Measurements from ENCODE around the gene PJVK. TPM values are rescaled to one million over a fixed set of nuclear protein-coding genes. Genes with fewer than 3 reads are reported as not detected.

The PJVK gene
- total RNA-seq, 2 experiments from 2014 or later = 2.3 to 2.5 TPM

DNA sequence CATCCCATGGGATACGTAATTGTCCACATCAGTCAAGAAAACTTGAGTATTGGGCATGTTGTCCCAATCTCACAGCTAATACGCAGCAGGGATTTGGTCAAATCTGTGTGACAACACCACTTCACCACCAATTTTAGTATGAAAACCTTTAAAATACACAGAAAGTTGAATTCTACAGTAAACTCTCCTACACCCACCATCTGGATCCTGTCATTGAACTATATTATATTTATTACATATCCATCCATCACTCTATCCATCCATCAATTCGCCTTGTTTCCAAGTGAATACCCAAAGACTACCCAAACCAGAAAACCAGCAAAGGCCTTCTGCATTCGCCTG is 28.1 kb downstream of the PJVK start:
- Mint-ChIP-seq H3K4me1 (peaks cover 31% of the 10 kb centered on the region), H3K4me3 (peak overlapping the region; percentile 94), H3K36me3 (peaks cover 2% of the 10 kb centered on the region), H3K27me3 (no peaks in the 10 kb centered on the region), H3K27ac (peak overlapping the region; percentile 99), H3K9me3 (no peaks in the 10 kb centered on the region)
- DNase-seq (no peak), ATAC-seq (ENCODE audit: low read depth) (no peak)
- POLR2A ChIA-PET = interaction anchor here (0.7 to 1.4 kb wide), 2 partner anchors 21 to 28 kb away, joined by 3 to 5 read pairs; partner anchors contain the start of genes PJVK and PRKRA

DNA sequence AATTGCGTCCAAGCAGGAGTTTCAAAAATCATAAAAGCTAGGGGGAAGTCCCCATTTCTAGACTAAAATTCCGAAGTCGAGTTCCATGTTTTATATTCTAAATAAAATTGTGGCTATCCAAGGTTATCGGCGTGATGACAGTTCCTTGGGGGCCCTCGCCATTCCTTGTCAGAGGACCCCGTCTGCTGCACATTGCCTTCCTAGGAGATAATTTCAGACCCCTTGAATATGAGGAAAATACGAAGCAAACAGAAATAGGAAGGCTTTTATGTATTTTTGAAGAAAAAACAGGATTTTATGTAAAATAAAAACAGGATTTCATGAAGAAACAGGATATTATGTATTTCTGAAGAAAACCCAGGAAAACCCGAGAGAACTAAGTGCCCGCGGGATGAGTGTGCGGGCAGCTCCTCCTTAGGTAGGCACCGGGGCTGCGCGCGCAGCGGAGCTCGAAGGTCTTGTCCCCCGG is 28.6 kb downstream of the PJVK start:
- DNase-seq (no peak), ATAC-seq (ENCODE audit: low read depth) (no peak)
- peaks cover 2% of the 10 kb centered on the region for H3K36me3 Mint-ChIP-seq
- H3K9me3 Mint-ChIP-seq = no peaks in the 10 kb centered on the region
- peak overlapping the region; percentile 94 for H3K4me3 Mint-ChIP-seq
- peak overlapping the region; percentile 84 for H3K27ac Mint-ChIP-seq
- POLR2A ChIA-PET = interaction anchor here (0.7 to 1.4 kb wide), 3 partner anchors 21 to 66 kb away, joined by 3 to 5 read pairs (median 5); partner anchors contain the start of genes PJVK and PRKRA
- H3K4me1 Mint-ChIP-seq = peaks cover 33% of the 10 kb centered on the region
- H3K27me3 Mint-ChIP-seq = no peaks in the 10 kb centered on the region

DNA sequence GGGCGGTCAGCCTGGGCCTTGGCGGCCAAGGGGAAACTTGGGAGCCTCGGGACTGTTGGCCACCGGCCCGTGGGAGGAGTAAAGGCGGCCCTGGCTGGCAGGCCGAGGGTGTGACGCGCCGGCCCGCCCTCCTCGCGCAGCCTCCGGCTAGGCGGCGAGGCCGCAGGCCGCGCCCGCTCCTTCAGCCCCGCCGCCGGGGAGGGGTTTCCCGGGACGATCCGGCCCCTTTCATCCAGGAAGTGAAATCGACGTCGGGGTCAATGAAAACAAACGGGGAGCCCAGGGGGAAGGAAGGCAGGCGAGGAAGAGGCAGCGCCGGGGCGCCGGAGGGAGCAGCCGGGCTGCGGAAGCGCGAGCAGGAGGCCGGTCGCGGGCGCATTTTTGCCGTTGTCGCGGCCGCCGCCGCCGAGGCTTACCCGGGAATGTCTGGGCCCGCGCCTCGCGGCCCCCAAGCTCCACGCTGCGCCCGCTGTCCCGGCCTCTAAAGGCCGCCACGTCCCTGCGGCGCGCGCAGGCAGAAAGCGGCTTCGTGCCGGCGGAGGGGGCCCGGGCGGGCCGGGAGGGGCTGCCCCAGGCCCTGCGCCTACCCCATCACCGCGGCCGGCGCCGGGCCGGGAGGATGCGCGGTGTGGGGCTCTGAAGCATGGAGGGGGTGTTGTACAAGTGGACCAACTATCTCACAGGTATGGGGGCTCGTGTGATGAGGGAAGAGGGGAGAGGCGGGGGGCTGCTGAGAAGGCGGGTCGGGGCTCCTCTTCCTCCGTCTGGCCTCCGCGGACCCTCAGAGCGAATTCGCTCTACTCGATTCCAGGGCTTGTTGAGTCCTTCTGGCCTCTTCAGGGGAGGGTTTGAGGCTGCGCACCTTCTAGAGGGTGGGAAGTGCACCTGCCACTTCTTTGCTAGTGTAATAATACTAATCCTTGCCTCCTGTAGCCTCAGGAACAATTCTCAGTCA is 29.3 kb downstream of the PJVK start, which contains the start of gene PLEKHA3:
Gene PLEKHA3, plus strand, starts transcription at position 231 of the 955 bp plus-strand sequence. Its CDS starts 413 bp downstream, at position 644.
- POLR2A ChIA-PET = interaction anchor here (0.7 to 2.7 kb wide), 4 partner anchors 22 to 66 kb away, joined by 3 to 16 read pairs (median 5); partner anchors contain the start of genes PJVK and PRKRA
- Mint-ChIP-seq H3K27me3 (no peaks in the 10 kb centered on the region), H3K4me1 (peaks cover 34% of the 10 kb centered on the region), H3K4me3 (peak within 1 kb of the TSS; percentile 94), H3K9me3 (no peaks in the 10 kb centered on the region), H3K27ac (peak within 1 kb of the TSS; percentile 99), H3K36me3 (peaks cover 4% of the 10 kb centered on the region)
- DNase-seq (peak; percentile 84), ATAC-seq (ENCODE audit: low read depth) (peak; percentile 72)

DNA sequence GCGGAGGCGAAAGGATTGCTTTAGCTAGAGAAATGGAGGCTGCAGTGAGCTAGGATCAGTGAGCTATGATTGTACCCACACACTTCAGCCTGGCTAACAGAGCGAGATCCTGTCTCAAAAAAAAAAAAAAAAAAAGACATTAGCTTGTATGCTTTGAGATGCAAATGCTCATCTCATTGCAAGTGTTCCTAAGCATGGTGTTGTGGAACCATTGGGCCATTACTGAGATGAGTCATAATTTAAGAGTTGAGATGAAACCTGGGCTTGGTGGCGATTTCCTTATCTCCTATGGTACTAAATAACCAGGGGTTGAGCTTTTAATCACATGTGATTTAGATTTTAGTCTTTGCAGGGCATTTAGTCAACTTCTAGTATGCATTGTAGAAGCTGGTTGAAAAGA is 31.3 kb downstream of the PJVK start:
- ATAC-seq (ENCODE audit: low read depth) = no peak
- peaks cover 35% of the 10 kb centered on the region for H3K4me1 Mint-ChIP-seq

DNA sequence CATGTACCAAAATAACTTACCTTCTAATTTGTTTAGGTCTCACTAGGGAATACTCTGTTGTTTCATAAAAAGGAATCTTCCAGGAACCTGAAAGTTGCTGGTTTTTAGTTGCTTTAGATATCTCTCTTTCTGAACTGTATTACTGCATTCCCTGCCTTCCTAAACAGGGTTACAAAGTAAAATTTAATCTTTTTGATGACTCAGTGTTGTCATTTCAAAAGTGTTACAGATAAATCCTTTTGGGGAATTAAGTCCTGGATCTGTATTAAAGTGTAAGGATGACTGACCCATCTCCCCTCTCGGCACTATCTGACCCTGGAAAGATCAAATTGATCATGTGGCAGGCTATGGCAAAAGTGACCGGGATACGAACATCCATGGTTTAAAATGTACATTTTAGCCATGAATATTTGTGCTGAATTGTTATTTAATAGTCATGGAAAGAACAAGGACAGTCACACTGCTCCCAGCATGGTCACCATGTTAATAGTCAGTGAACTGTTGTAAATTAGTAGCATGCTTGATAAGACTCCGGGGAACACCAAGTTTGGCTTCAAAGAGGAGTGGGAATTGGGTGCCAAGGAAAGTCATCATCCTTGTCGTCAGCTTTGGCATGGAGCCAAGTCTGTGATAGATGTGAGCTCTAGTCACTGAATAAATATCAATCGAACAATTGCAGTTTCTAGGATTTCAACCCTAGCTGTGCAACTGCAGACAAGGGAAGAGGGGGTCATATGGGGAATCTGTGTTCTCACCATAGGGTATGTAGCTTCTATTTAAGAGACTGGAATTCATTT is 33.3 kb downstream of the PJVK start:
- no peak overlapping the region for H3K4me3 Mint-ChIP-seq
- H3K36me3 Mint-ChIP-seq = peaks cover 24% of the 10 kb centered on the region
- H3K27ac Mint-ChIP-seq = no peak overlapping the region
- H3K27me3 Mint-ChIP-seq = no peaks in the 10 kb centered on the region
- no peak for DNase-seq
- H3K9me3 Mint-ChIP-seq = no peaks in the 10 kb centered on the region
- ATAC-seq (ENCODE audit: low read depth) = no peak
- POLR2A ChIA-PET = no interaction called here
- peaks cover 30% of the 10 kb centered on the region for H3K4me1 Mint-ChIP-seq

More for the DNA sequence above, 31.3 kb downstream of the PJVK start:
- Mint-ChIP-seq H3K27me3 (no peaks in the 10 kb centered on the region), H3K27ac (no peak overlapping the region), H3K4me3 (peak overlapping the region; percentile 93), H3K9me3 (no peaks in the 10 kb centered on the region), H3K36me3 (peaks cover 14% of the 10 kb centered on the region)
- POLR2A ChIA-PET = interaction anchor here (0.7 to 2.7 kb wide), 3 partner anchors 11 to 33 kb away, joined by 3 to 16 read pairs (median 3); partner anchors contain the start of genes PJVK and PRKRA
- no peak for DNase-seq

DNA sequence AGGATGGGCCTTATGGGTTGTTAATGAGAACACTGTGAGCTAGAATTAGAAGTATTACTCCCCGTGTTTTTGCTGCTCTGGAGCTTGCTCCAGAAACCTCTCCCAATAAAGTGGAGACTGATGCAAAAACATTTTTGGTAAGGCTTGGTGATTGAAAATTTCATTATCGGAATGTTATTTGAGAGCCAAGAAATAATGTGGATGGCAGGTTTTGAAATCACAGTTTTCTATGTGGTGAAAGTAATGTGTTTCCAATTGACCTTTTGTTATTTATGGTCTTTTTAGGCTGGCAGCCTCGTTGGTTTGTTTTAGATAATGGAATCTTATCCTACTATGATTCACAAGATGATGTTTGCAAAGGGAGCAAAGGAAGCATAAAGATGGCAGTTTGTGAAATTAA is 34.2 kb downstream of the PJVK start:
- no peak overlapping the region for H3K27ac Mint-ChIP-seq
- ATAC-seq (ENCODE audit: low read depth) = no peak
- peaks cover 29% of the 10 kb centered on the region for H3K36me3 Mint-ChIP-seq
- H3K4me3 Mint-ChIP-seq = no peak overlapping the region
- POLR2A ChIA-PET = no interaction called here
- peaks cover 26% of the 10 kb centered on the region for H3K4me1 Mint-ChIP-seq
- H3K9me3 Mint-ChIP-seq = no peaks in the 10 kb centered on the region
- DNase-seq = no peak
- no peaks in the 10 kb centered on the region for H3K27me3 Mint-ChIP-seq

DNA sequence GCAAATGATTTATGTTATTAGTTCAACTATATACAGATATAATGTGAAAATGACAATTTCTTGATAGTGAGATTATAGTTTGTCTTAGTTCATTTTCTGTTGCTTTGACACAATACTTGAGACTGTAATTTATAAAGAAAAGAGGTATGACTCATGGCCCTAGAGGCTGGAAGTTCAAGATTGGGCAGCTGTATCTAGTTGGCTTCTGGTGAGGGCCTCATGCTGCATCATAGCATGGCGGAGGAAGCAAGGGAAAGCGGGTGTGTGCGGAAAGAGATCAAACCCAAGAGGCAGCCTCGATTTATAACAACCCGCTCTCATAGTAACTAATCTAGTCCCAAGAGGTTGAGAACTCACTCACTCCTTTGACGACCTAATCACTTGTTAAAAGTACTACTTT is 40.4 kb downstream of the PJVK start:
- H3K4me3 Mint-ChIP-seq = no peak overlapping the region
- no peak overlapping the region for H3K27ac Mint-ChIP-seq
- H3K9me3 Mint-ChIP-seq = no peaks in the 10 kb centered on the region
- POLR2A ChIA-PET = no interaction called here
- DNase-seq (no peak), ATAC-seq (ENCODE audit: low read depth) (no peak)
- no peaks in the 10 kb centered on the region for H3K27me3 Mint-ChIP-seq
- H3K4me1 Mint-ChIP-seq = peaks cover 8% of the 10 kb centered on the region
- peaks cover 44% of the 10 kb centered on the region for H3K36me3 Mint-ChIP-seq

DNA sequence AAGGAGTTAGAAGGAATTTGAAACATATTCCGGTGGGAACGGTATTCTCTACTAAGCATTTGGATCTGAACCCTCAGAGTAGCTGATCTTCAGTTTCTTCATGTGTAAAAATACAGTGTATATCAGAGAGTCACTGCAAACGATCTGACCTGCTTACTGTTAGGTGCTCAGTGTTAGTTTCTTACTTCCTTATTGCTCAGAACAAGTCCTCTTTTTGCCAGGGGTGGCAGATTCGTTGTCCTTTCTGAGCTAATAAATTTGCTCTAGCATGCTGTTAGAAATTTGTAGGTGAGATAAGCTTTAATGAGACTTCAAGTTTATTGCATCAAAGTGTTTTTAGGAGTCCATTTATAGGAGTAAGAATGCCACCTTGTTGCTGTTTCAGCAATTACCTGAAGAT is 44.9 kb downstream of the PJVK start:
- H3K4me1 Mint-ChIP-seq = peaks cover 3% of the 10 kb centered on the region
- no peaks in the 10 kb centered on the region for H3K27me3 Mint-ChIP-seq
- H3K27ac Mint-ChIP-seq = no peak overlapping the region
- ATAC-seq (ENCODE audit: low read depth) (no peak), DNase-seq (no peak)
- no peaks in the 10 kb centered on the region for H3K9me3 Mint-ChIP-seq
- POLR2A ChIA-PET = no interaction called here
- peaks cover 38% of the 10 kb centered on the region for H3K36me3 Mint-ChIP-seq
- H3K4me3 Mint-ChIP-seq = no peak overlapping the region

DNA sequence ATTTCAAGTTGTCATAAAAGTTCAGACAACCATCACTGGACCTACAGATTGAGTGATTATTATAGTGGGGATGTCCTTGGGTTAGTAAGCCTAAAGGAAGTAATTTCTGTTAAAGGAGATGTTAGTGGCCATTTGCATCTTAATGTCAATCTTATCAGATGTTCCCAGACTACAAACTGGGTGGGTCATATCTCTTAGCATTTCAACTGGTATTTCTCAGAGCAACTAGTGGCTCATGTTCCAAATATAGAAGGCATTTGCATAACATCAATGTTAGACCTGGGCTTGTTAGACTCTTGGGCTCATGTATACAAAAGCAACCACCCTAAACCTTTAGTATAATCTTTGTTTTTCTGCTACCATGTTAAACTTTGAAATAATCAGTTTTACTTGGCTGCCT is 47.0 kb downstream of the PJVK start:
- no peak overlapping the region for H3K27ac Mint-ChIP-seq
- peaks cover 1% of the 10 kb centered on the region for H3K4me1 Mint-ChIP-seq
- POLR2A ChIA-PET = no interaction called here
- DNase-seq = no peak
- ATAC-seq (ENCODE audit: low read depth) = no peak
- peaks cover 44% of the 10 kb centered on the region for H3K36me3 Mint-ChIP-seq
- no peaks in the 10 kb centered on the region for H3K9me3 Mint-ChIP-seq
- no peak overlapping the region for H3K4me3 Mint-ChIP-seq
- no peaks in the 10 kb centered on the region for H3K27me3 Mint-ChIP-seq

DNA sequence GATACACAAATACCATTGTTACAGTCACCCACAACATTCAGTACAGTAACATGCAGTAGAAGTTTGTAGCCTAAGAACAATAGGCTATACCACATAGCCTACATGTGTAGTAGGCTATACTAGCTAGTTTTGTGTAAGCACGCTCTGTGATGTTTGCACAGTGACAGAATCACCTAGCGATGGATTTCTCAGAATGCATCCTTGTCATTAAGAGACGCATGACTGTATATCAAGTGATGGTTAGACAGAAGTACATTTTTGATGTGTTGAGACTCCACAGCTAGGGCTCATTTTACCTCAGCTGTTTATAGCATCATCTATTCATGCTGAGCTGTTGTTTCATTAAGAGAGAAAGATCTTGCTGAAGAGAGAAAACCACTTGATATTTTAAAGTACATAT is 48.5 kb downstream of the PJVK start:
- Mint-ChIP-seq H3K9me3 (no peaks in the 10 kb centered on the region), H3K4me1 (peaks cover 1% of the 10 kb centered on the region), H3K27ac (no peak overlapping the region), H3K4me3 (no peak overlapping the region), H3K27me3 (no peaks in the 10 kb centered on the region), H3K36me3 (peaks cover 37% of the 10 kb centered on the region)
- no peak for ATAC-seq (ENCODE audit: low read depth)
- POLR2A ChIA-PET = no interaction called here
- no peak for DNase-seq

DNA sequence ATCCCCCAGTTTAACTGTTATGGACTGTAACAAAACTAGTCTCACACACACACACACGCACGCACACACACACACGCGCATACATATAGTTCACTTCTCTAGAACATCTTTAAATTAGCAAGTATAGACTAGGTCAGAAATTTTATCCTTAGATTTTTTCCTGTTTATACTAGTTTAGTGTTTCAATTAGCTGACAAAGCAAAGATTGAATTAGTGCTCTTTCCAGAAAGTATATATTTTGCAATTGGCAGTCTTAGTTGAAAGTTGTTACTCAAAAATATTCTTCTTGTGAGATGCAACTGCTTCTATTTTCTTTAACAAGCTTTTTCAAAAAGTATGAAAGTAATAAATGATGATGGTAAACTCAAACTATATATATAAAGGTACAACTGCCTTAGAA is 51.6 kb downstream of the PJVK start:
- Mint-ChIP-seq H3K27ac (no peak overlapping the region), H3K9me3 (no peaks in the 10 kb centered on the region)
- no peak for ATAC-seq (ENCODE audit: low read depth)

DNA sequence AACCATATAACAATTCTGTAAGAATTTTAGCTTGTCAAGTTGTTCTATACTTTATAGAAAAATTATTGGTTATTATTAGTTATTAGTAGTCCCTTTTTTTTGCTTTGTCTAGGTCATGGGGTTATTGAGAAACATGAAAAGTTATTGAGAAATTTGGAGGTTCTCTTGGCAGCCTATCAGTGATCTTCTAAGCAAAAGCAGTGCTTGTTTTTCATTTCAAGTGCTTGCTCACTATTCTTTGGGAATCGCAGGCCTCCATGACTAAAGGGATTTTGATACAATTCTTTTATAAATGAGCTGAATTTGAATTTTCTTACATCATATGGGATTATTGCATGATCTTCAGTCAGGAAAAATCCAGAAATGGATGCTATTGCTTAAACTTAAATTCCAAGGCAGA is 54.9 kb downstream of the PJVK start:
- POLR2A ChIA-PET = no interaction called here
- Mint-ChIP-seq H3K36me3 (peaks cover 16% of the 10 kb centered on the region), H3K27ac (no peak overlapping the region)

More for the DNA sequence above, 51.6 kb downstream of the PJVK start:
- POLR2A ChIA-PET = no interaction called here
- H3K27me3 Mint-ChIP-seq = no peaks in the 10 kb centered on the region
- no peak for DNase-seq
- H3K4me3 Mint-ChIP-seq = no peak overlapping the region
- peaks cover 23% of the 10 kb centered on the region for H3K36me3 Mint-ChIP-seq
- H3K4me1 Mint-ChIP-seq = no peaks in the 10 kb centered on the region

DNA sequence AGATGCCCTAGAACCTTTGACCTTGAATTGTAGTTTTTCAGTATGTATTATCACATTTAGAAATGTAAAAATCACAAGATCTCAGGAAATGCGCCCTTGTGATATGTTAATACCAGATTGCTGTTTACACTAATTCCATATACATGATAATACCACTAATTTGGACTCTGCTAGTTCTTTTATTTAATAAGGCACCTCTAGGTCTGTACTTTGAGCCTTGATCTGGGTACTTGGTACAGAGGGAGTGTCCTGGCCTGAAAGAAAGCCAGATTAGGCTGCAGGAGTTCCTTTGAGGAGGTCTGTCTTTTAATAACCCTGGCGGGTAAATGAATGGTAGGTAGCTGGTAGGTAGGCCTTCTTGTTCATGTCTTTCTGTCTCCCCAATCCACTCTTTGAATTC is 55.3 kb downstream of the PJVK start:
- no peaks in the 10 kb centered on the region for H3K27me3 Mint-ChIP-seq
- H3K36me3 Mint-ChIP-seq = peaks cover 16% of the 10 kb centered on the region
- H3K9me3 Mint-ChIP-seq = no peaks in the 10 kb centered on the region
- peaks cover 4% of the 10 kb centered on the region for H3K4me1 Mint-ChIP-seq
- no peak overlapping the region for H3K27ac Mint-ChIP-seq
- POLR2A ChIA-PET = no interaction called here
- DNase-seq (no peak), ATAC-seq (ENCODE audit: low read depth) (no peak)
- no peak overlapping the region for H3K4me3 Mint-ChIP-seq

More for the DNA sequence above, 54.9 kb downstream of the PJVK start:
- no peak overlapping the region for H3K4me3 Mint-ChIP-seq
- DNase-seq = no peak
- no peaks in the 10 kb centered on the region for H3K9me3 Mint-ChIP-seq
- ATAC-seq (ENCODE audit: low read depth) = no peak
- H3K4me1 Mint-ChIP-seq = peaks cover 4% of the 10 kb centered on the region
- no peaks in the 10 kb centered on the region for H3K27me3 Mint-ChIP-seq
